ENCODE data around the gene TSTD2. TPM values are rescaled to one million over a fixed set of nuclear protein-coding genes. Genes with fewer than 3 reads are reported as not detected.

The TSTD2 gene
- total and polyA plus RNA-seq, 12 donors = 13.2 to 27.3 (median 19.2) TPM

- no peak for TF ChIP-seq POLR2A (IDR thresholded peaks at IDR 0.05)
- no peak for TF ChIP-seq CTCF (IDR thresholded peaks at IDR 0.05)
- 89 to 97% (median 91%) methylated on average over 6 of the region's 6 CpGs for WGBS, 4 donors
- intact Hi-C loops (cut with DNase I) = no loop called here
- H3K27ac ChIP-seq = peak overlapping the region in 2 of 5 donors; percentile 95 to 98
- DNase-seq = peak in 1 of 7 donors; percentile 51
- no peak overlapping the region for H3K4me3 ChIP-seq
- H3K36me3 ChIP-seq (replicated peaks in 1 of 2) = peaks cover 0 to 8% of the 10 kb centered on the region in 2 donors
- peaks cover 17 to 40% of the 10 kb centered on the region in 2 donors for H3K4me1 ChIP-seq (replicated peaks in 1 of 2)
- no peaks in the 10 kb centered on the region for H3K9me3 ChIP-seq (replicated peaks in 1 of 3)
- no peaks in the 10 kb centered on the region for H3K27me3 ChIP-seq
Observed at GRCh38 chr9:97554566-97555075, 78.5 kb downstream of the TSTD2 start.

DNA sequence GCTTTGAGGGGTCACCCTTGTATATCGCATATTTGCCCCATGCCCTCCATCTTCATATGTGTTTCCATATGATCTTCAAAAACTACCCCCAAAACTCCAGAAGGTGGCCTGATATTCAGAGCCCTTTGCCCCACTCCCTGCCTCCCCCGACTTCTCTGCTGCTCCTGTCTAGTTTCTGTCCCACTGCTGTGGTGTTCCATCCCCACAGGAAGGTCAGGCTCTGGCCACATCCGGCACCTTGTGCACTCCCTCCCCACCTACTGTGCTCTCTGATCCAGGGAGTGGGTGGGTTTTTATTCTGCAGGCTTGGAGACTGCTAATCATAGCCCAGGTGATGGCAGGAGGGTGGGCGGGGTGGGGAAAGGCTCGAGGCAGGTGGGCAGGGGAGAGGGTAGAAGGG lies 79.3 kb downstream of the TSTD2 start:
- peak in 1 of 7 donors; percentile 52 for DNase-seq
- TF ChIP-seq POLR2A (IDR thresholded peaks at IDR 0.05) = no peak
- TF ChIP-seq CTCF (IDR thresholded peaks at IDR 0.05) = no peak
- intact Hi-C loops (cut with DNase I) = no loop called here
- Histone ChIP-seq H3K27me3 (no peaks in the 10 kb centered on the region), H3K4me1 (replicated peaks in 1 of 2) (peaks cover 17 to 35% of the 10 kb centered on the region in 2 donors), H3K27ac (peak overlapping the region in 1 of 5 donors; percentile 98), H3K4me3 (no peak overlapping the region), H3K36me3 (replicated peaks in 1 of 2) (peaks cover 0 to 8% of the 10 kb centered on the region in 2 donors), H3K9me3 (replicated peaks in 1 of 3) (no peaks in the 10 kb centered on the region)
- 81 to 94% (median 86%) methylated on average over 5 of the region's 5 CpGs for WGBS, 4 donors

DNA sequence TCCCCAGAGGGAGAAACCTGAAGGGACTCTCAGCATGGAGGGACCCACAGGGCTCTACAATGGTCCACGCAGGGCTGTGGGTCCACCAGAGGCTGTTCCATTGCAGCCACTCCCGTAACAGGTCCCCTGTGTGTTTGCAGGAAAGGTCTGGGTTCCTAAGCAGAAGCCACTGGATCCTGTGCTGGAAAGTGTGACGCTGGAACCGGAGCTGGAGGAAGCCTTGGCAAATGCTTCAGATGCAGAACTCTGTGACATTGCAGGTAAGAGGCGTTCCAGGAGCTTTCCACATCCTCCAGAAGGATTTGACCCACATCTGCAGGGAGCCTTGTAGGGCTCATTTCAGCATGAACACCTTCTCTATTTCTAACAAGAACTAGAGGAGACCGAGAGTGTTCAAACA lies 80.0 kb downstream of the TSTD2 start:
- Histone ChIP-seq H3K4me3 (no peak overlapping the region), H3K36me3 (replicated peaks in 1 of 2) (peaks cover 0 to 8% of the 10 kb centered on the region in 2 donors), H3K9me3 (replicated peaks in 1 of 3) (no peaks in the 10 kb centered on the region), H3K27me3 (no peaks in the 10 kb centered on the region), H3K4me1 (replicated peaks in 1 of 2) (peaks cover 12 to 28% of the 10 kb centered on the region in 2 donors), H3K27ac (no peak overlapping the region)
- WGBS, 4 donors = 65 to 92% (median 90%) methylated on average over 4 to 6 of the region's 6 CpGs
- intact Hi-C loops (cut with DNase I) = no loop called here
- TF ChIP-seq POLR2A (IDR thresholded peaks at IDR 0.05) (no peak), CTCF (IDR thresholded peaks at IDR 0.05) (no peak)
- peak in 1 of 7 donors; percentile 45 for DNase-seq

GRCh38 chr9:97551308-97551707 lies 81.9 kb downstream of the TSTD2 start:
- DNase-seq = no peak
- intact Hi-C loops (cut with DNase I) = no loop called here
- Histone ChIP-seq H3K27ac (no peak overlapping the region), H3K9me3 (replicated peaks in 1 of 3) (no peaks in the 10 kb centered on the region), H3K36me3 (replicated peaks in 1 of 2) (peaks cover 0 to 11% of the 10 kb centered on the region in 2 donors), H3K4me3 (no peak overlapping the region), H3K4me1 (replicated peaks in 1 of 2) (peaks cover 0 to 18% of the 10 kb centered on the region in 2 donors), H3K27me3 (no peaks in the 10 kb centered on the region)
- TF ChIP-seq CTCF (IDR thresholded peaks at IDR 0.05) (no peak), POLR2A (IDR thresholded peaks at IDR 0.05) (no peak)
- 96 to 98% (median 96%) methylated on average over 5 of the region's 5 CpGs for WGBS, 4 donors

All from adrenal gland (tissue), 12 donors.